Loucy (cell line): ENCODE data around the gene PDGFD.

ENCODE experiments used
- H2AFZ ChIP-seq: fragments of 200-600 bp; sonication (generic); 2 replicates; pipeline ENCODE4 v1.6.0; 2016; ENCODE audit warnings: antibody characterized with exemption, mild to moderate bottlenecking, low read length, moderate library complexity
- H3F3A ChIP-seq: fragments of 200-600 bp; 2 replicates; pipeline ENCODE4 v1.6.0; 2016; ENCODE audit warnings: antibody characterized with exemption, low read depth, mild to moderate bottlenecking
- H3K27me3 ChIP-seq: fragments of 200-600 bp; sonication (generic); 2 replicates; pipeline ENCODE4 v1.6.1; 2014; ENCODE audit warnings: low read length, mild to moderate bottlenecking; ENCODE audit not compliant: insufficient read depth, poor library complexity, severe bottlenecking
- H3K36me3 ChIP-seq: fragments of 200-600 bp; sonication (generic); 2 replicates; pipeline ENCODE4 v1.6.1; 2016; ENCODE audit warnings: low read length; ENCODE audit not compliant: insufficient read depth
- H3K4me1 ChIP-seq: fragments of 200-600 bp; sonication (generic); 2 replicates; pipeline ENCODE4 v1.5.1; 2014; ENCODE audit warnings: low read length, mild to moderate bottlenecking; ENCODE audit not compliant: insufficient read depth, poor library complexity, severe bottlenecking
- H3K4me2 ChIP-seq: fragments of 200-600 bp; sonication (generic); 2 replicates; pipeline ENCODE4 v1.6.0; 2014; ENCODE audit warnings: antibody characterized with exemption, low read length, low read depth, mild to moderate bottlenecking; ENCODE audit not compliant: poor library complexity, severe bottlenecking
- H3K4me3 ChIP-seq: fragments of 200-600 bp; sonication (generic); 2 replicates; pipeline ENCODE4 v1.5.1; 2014; ENCODE audit warnings: low read length, mild to moderate bottlenecking, mixed read lengths; ENCODE audit not compliant: poor library complexity, severe bottlenecking
- H3K79me2 ChIP-seq: fragments of 200-600 bp; sonication (generic); 2 replicates; pipeline ENCODE4 v1.6.1; 2014; ENCODE audit warnings: low read length; ENCODE audit not compliant: insufficient read depth
- H3K9ac ChIP-seq: fragments of 200-600 bp; sonication (generic); 2 replicates; pipeline ENCODE4 v1.6.0; 2014; ENCODE audit warnings: mild to moderate bottlenecking, low read depth, low read length, moderate library complexity; ENCODE audit not compliant: poor library complexity, severe bottlenecking
- H3K9me2 ChIP-seq: fragments of 200-600 bp; sonication (generic); replicated peaks from 2 replicates; pipeline ENCODE4 v1.6.1; 2016; ENCODE audit warnings: low read depth, low read length, mixed read lengths
- H3K9me3 ChIP-seq: fragments of 200-600 bp; sonication (generic); 2 replicates; pipeline ENCODE4 v1.6.1; 2014; ENCODE audit warnings: mild to moderate bottlenecking, antibody characterized with exemption, low read length, low read depth; ENCODE audit not compliant: insufficient read depth
- H4K20me1 ChIP-seq: fragments of 200-600 bp; sonication (generic); 2 replicates; pipeline ENCODE4 v1.6.0; 2014; ENCODE audit warnings: antibody characterized with exemption, low read length, mild to moderate bottlenecking; ENCODE audit not compliant: insufficient read depth, poor library complexity, severe bottlenecking
- CTCF ChIP-seq: fragments of 200-600 bp; sonication (generic); conservative IDR thresholded peaks from 2 replicates; pipeline ENCODE4 v1.5.1; 2014; ENCODE audit warnings: mild to moderate bottlenecking, antibody characterized with exemption, low read length
- EZH2phosphoT487 ChIP-seq: fragments of 200-600 bp; IDR thresholded peaks from 2 replicates; pipeline ENCODE4 v1.6.1; 2018; ENCODE audit warnings: antibody characterized with exemption, mild to moderate bottlenecking, moderate library complexity, borderline replicate concordance

Gene PDGFD

GRCh38 chr11:103894673-103895072 lies 269.3 kb downstream of the PDGFD start:
- no peaks in the 10 kb centered on the region for H3K36me3 ChIP-seq
- no peaks in the 10 kb centered on the region; the same call in 1 of the 2 replicates for H3K9me3 ChIP-seq
- H4K20me1 ChIP-seq = no peaks in the 10 kb centered on the region
- H3K4me3 ChIP-seq = no peak overlapping the region
- H3K9ac ChIP-seq = no peak overlapping the region
- no peak for TF ChIP-seq EZH2phosphoT487
- 0 out of 2 replicates have a peak, but pooled peaks have one; percentile 6 for TF ChIP-seq CTCF
- no peak overlapping the region for H3K4me2 ChIP-seq
- H3K27me3 ChIP-seq = no peaks in the 10 kb centered on the region
- no peaks in the 10 kb centered on the region for H3K9me2 ChIP-seq
- peaks cover 22% of the 10 kb centered on the region for H3K4me1 ChIP-seq
- H3K79me2 ChIP-seq = no peaks in the 10 kb centered on the region
- H3F3A ChIP-seq = no peaks in the 10 kb centered on the region
- no peak overlapping the region for H2AFZ ChIP-seq

- Histone ChIP-seq H3K27me3 (no peaks in the 10 kb centered on the region), H3K36me3 (no peaks in the 10 kb centered on the region), H3K9ac (no peak overlapping the region), H2AFZ (no peak overlapping the region), H3F3A (no peaks in the 10 kb centered on the region), H3K9me3 (no peaks in the 10 kb centered on the region; the same call in 1 of the 2 replicates), H3K4me1 (peaks cover 22% of the 10 kb centered on the region), H4K20me1 (no peaks in the 10 kb centered on the region), H3K4me3 (no peak overlapping the region), H3K79me2 (no peaks in the 10 kb centered on the region), H3K9me2 (no peaks in the 10 kb centered on the region), H3K4me2 (no peak overlapping the region)
- no peak for TF ChIP-seq EZH2phosphoT487
- no peak for TF ChIP-seq CTCF
Observed at GRCh38 chr11:103894034-103894433, 269.9 kb downstream of the PDGFD start.

- Histone ChIP-seq H3K9ac (no peak overlapping the region), H3K9me3 (no peaks in the 10 kb centered on the region; the same call in 1 of the 2 replicates), H3K4me3 (no peak overlapping the region), H3K27me3 (no peaks in the 10 kb centered on the region), H2AFZ (no peak overlapping the region), H3K36me3 (no peaks in the 10 kb centered on the region), H3K4me1 (peaks cover 21% of the 10 kb centered on the region), H3K79me2 (no peaks in the 10 kb centered on the region), H3F3A (no peaks in the 10 kb centered on the region), H3K9me2 (no peaks in the 10 kb centered on the region), H4K20me1 (no peaks in the 10 kb centered on the region), H3K4me2 (no peak overlapping the region)
- TF ChIP-seq CTCF = no peak
- no peak for TF ChIP-seq EZH2phosphoT487
Observed at GRCh38 chr11:103893371-103893770, 270.6 kb downstream of the PDGFD start.
